Lung microvascular endothelial cell (primary cell): ENCODE data around the gene SLC37A3. TPM values are rescaled to one million over a fixed set of nuclear protein-coding genes. Genes with fewer than 3 reads are reported as not detected.

Experiments
- DNase-seq, 2 donors: peaks; one replicate each; pipeline versions ENCODE4 v3.0.0 to v3.0.0-alpha.2; 2010; ENCODE audit warnings: low read depth in 2 of 2
- total RNA-seq: library from RNA; depleted of rRNA; stranded (reverse); fragments of >200 nt; gene quantifications from 2 replicates; pipeline ENCODE4 v1.2.1, GENCODE V29; 2014

SLC37A3 gene
- total RNA-seq, 1 donor from 2014 or later = 62.9 TPM

DNA sequence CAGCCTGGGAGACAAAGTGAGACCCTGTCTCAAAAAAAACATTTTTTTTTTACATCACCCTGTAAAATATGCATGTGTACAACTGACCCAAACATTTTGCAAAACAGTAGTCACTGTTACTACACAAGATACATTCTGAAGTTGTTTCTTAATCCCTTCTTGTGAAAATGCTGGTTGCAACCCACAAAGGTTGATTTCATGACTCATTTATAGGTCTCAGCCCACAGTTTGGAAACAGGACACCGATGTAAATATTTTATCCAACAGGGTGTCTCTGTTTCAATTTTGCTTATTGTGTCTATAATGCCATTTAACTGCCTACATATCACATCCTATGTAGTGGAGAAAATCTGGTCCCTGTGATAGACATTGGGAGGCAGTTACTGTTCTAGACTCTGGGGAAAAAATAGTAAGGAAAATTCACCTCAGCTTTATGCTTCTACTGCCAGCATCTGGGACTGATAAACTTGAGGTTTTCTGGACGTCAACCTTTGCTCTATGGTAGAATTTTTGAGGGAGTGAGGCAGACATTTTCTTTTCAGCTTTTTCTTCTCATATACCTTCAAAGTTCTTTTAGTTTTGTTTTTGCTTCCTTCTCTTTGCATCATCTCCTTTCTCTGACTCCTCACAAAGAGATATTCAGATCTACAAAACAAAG, 4.0 kb upstream of the SLC37A3 start:
- no peak for DNase-seq

GRCh38 chr7:140400381-140400780, 2.1 kb upstream of the SLC37A3 start:
- DNase-seq = peak; percentile 38 to 77

DNA sequence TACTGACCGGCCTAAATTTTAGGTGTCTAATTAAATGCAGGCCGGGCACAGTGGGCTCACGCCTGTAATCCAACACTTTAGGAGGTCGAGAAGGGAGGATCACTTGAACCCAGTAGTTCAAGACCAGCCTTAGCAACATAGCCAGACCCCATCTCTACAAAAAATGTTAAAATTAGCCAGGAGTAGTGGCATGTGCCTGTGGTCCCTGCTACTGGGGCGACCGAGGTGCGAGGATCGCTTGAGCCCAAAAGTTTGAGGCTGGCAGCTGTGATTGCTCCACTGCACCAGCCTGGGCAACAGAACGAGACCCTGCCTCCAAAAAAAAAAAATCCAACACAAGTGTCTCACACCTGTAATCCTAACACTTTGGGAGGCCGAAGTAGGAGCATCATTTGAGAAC, 491 bp upstream of the SLC37A3 start:
- no peak for DNase-seq

GRCh38 chr7:140393756-140394306, 4.5 kb downstream of the SLC37A3 start:
- DNase-seq = no peak

GRCh38 chr7:140391634-140392033, 6.7 kb downstream of the SLC37A3 start:
- no peak for DNase-seq

GRCh38 chr7:140390466-140391190, 7.7 kb downstream of the SLC37A3 start:
- DNase-seq = no peak

- DNase-seq = no peak
Observed at GRCh38 chr7:140390034-140390433, 8.3 kb downstream of the SLC37A3 start.

- no peak for DNase-seq
Observed at GRCh38 chr7:140389445-140389844, 8.9 kb downstream of the SLC37A3 start.

DNA sequence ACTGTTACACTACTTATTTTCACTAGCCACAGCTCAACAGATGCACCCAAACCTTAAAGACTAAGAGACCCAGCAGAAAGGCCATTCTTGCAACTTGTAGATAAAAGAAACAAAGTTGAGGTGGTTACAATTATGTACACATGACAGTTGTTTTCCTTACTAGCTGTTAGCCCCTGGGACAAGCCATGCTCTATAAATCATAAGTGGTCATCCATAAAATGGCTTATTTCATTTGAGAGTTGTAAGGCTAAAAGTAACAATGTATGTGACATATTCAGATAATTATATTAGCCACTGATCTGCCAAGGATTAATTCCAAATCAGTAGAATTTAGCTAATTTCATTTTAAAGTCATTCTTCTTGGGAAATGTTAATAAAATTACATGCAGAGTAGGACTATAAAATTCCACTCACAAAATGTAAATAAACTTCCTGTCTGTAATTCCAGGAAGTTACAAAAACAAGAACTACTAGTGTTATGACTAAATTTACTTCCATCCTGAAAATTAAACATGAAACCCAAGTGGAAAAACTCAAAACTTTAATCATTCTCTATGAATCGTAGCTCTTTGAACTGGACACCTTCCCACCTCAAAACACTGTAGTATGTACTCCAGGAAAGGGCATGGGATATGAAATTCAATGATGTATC, 13.3 kb downstream of the SLC37A3 start:
- peak in 1 of 2 donors; percentile 12 for DNase-seq

GRCh38 chr7:140383954-140384713, 14.2 kb downstream of the SLC37A3 start:
- no peak for DNase-seq

DNA sequence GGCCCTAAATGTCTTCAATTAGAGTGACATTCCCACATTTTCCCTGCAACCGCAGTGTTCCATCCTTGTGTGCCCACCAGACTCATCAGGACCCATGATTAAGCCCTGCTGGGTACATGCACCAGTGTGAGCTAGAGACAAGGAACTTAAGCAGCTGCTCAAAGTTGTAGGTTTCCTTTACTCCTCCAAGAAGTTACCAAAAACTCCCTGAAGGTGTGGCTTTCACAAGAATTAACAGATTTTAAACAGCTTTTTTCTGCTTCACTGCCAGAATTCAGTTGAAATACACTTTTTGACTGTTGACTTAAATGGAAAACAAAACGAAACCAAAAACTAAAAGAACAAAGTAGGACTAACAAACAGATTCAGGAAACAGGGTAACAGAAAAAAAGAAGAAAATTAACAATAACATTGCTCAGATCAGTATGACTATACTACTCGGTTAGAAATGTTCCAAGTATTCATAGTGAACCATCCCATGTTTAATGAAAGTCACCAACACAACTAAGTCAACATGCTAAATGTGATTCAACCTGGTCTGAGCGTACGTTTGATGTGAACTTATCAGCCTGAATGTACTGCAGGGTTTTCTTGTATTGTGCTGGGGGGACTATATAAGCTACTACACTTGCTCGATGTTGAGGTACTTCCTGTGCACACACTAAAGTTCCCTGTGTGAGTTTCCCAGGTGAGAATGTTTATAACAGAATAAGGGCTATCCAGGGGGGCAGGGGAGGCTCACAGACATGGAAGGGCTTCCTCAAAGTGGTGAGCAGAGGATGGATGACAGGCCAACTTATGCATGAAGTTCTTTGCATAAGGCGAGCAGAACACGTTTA, 22.2 kb downstream of the SLC37A3 start:
- DNase-seq = peak; percentile 3 to 23

DNA sequence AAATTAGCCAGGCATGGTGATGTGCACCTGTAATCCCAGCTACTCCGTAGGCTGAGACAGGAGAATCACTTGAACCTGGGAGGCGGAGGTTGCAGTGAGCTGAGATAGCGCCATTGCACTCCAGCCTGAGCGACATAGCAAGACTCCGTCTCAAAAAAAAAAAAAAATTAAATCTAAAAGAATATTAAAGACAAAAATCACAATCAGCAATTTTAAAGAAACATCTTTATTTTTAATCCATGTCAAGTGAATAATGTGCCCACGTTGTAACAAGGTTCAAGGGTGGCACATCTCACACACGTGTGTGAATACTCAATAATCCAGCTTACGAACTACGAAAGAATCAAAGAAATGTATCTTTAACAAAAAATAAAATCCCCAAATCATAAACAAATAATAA, 23.0 kb downstream of the SLC37A3 start:
- DNase-seq = no peak

- DNase-seq = no peak
Observed at GRCh38 chr7:140369294-140369693, 29.0 kb downstream of the SLC37A3 start.

GRCh38 chr7:140367528-140367927, 30.8 kb downstream of the SLC37A3 start:
- DNase-seq = no peak

GRCh38 chr7:140364819-140365218, 33.5 kb downstream of the SLC37A3 start:
- no peak for DNase-seq

- no peak for DNase-seq
Observed at GRCh38 chr7:140360697-140361229, 37.6 kb downstream of the SLC37A3 start.

- no peak for DNase-seq
Observed at GRCh38 chr7:140358412-140359051, 39.8 kb downstream of the SLC37A3 start.

- DNase-seq = no peak
Observed at GRCh38 chr7:140358024-140358411, 40.3 kb downstream of the SLC37A3 start.

- peak in 1 of 2 donors; percentile 43 for DNase-seq
Observed at GRCh38 chr7:140350056-140350455, 48.3 kb downstream of the SLC37A3 start.
